RWPE1 (cell line): Measurements from ENCODE around the gene SP1.

ENCODE experiments used
- CTCF ChIA-PET: fragments of 350-600 bp; sonication (Branson Sonifier 250); formaldehyde crosslinking; extraction: SDS; loops from one replicate; lab custom pipeline; 2021; lab: Yijun Ruan, JAX
- POLR2A ChIA-PET: fragments of 400-600 bp; formaldehyde crosslinking; extraction: SDS; loops from one replicate; lab custom pipeline; 2020; ENCODE audit warnings: antibody characterized with exemption; ENCODE audit not compliant: low non-redundant PET; lab: Yijun Ruan, JAX
- DNase-seq: peaks from one replicate; pipeline ENCODE4 v3.0.0; 2012; ENCODE audit warnings: low spot score
- H3K27ac ChIP-seq: fragments of 450-650 bp; 2 replicates; pipeline ENCODE4 v1.5.1; 2017
- TF ChIP-seq, protein P1 (sequence below): fragments of 450-650 bp; conservative IDR thresholded peaks from 2 replicates; pipeline ENCODE4 v1.5.1; 2017; ENCODE audit warnings: low read depth, mild to moderate bottlenecking

SP1 gene

DNA sequence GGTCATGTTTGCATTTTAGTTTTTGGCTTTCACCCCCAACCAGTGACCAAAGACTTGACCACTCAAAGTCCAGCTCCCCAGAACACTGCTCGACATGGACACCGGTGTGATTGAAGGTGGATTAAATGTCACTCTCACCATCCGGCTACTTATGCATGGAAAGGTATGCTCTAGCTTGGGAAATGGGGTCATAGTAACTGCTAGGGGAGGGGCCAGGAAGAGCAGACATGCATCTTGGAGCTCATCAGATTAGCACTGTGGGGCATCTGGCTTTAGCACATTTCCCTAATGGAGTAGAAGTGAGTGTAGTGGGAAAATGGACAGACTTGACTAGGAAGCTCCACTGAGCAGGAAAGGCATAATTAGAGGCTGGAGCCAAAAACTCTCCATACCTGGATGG lies 74.7 kb downstream of the SP1 start:
- CTCF ChIA-PET: no interaction called here
- no peak for DNase-seq
- no peak overlapping the region for H3K27ac ChIP-seq
- POLR2A ChIA-PET: no interaction called here
- TF ChIP-seq, protein P1, sequence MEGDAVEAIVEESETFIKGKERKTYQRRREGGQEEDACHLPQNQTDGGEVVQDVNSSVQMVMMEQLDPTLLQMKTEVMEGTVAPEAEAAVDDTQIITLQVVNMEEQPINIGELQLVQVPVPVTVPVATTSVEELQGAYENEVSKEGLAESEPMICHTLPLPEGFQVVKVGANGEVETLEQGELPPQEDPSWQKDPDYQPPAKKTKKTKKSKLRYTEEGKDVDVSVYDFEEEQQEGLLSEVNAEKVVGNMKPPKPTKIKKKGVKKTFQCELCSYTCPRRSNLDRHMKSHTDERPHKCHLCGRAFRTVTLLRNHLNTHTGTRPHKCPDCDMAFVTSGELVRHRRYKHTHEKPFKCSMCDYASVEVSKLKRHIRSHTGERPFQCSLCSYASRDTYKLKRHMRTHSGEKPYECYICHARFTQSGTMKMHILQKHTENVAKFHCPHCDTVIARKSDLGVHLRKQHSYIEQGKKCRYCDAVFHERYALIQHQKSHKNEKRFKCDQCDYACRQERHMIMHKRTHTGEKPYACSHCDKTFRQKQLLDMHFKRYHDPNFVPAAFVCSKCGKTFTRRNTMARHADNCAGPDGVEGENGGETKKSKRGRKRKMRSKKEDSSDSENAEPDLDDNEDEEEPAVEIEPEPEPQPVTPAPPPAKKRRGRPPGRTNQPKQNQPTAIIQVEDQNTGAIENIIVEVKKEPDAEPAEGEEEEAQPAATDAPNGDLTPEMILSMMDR: no peak

DNA sequence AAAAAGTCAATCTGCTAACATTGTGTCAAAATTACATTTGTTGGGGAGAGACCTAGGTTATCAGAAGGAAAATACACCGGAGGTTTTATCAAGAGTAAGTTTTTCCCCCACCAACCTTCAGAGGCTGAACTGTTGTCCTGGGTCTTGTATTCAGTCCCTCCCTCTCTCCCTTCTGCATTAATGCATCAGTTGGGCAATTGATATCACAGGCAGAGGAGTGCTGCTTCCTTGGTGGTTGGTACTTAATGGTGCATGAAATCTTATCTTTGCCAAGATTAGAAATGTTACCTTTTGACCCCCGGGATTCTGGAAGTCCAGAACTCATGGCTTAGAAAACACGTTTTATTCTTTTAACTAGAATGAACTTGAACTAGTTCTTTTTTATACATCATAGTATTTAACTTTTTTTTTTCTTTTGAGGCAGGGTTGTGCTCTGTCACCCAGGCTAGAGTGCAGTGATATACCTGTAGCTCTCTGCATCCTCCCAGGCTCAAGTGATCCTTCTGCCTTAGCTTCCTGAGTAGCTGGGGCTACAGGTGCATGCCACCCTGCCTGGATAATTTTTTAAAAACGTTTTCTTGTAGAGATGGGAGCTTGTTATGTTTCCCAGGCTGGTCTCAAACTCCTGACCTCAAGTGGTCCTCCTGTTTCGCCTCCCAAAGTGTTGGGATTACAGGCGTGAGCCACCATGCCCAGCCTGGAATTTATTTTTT lies 76.8 kb downstream of the SP1 start:
- TF ChIP-seq, protein P1: no peak
- DNase-seq: no peak
- CTCF ChIA-PET: no interaction called here

DNA sequence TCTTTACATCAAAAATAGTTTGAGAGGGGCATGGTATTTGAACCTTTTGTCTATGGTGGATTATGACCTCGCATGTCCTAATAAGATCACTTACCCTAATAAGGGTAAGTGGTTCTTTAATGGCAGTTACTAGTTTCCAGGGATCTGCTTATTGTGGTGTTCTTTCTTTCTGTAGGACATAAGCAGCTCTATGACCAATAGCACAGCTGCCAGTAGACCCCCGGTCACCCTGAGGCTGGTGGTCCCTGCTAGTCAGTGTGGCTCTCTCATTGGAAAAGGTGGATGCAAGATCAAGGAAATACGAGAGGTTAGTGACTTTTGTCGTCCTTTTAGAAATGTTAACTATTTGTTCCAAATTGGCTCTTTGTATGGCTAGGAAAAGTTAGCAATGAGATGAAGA lies 79.1 kb downstream of the SP1 start:
- POLR2A ChIA-PET: no interaction called here

More for the DNA sequence above, 76.8 kb downstream of the SP1 start:
- H3K27ac ChIP-seq: no peak overlapping the region; the same call in 1 of the 2 replicates
- POLR2A ChIA-PET: no interaction called here

DNA sequence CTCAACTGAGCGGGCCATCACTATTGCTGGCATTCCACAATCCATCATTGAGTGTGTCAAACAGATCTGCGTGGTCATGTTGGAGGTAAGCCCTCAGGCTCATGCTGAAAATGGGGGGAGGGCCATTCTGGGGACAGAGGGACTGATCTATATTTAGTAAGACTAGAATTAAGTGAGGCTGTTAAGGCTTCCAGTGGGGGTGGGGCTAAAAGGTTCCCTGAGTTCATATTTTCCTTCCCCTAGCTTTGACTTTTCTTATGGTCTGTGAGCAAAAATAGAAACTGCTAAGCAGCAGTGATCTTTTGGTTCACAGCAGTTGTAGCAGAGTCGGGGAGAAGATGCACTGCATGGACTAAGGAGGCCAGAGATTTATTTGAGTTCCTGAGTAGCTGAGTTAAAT lies 81.1 kb downstream of the SP1 start:
- no peak overlapping the region for H3K27ac ChIP-seq
- POLR2A ChIA-PET: no interaction called here
- TF ChIP-seq, protein P1: no peak
- no peak for DNase-seq
- CTCF ChIA-PET: no interaction called here

More for the DNA sequence above, 79.1 kb downstream of the SP1 start:
- H3K27ac ChIP-seq: no peak overlapping the region
- CTCF ChIA-PET: no interaction called here
- no peak for DNase-seq
- TF ChIP-seq, protein P1: no peak

DNA sequence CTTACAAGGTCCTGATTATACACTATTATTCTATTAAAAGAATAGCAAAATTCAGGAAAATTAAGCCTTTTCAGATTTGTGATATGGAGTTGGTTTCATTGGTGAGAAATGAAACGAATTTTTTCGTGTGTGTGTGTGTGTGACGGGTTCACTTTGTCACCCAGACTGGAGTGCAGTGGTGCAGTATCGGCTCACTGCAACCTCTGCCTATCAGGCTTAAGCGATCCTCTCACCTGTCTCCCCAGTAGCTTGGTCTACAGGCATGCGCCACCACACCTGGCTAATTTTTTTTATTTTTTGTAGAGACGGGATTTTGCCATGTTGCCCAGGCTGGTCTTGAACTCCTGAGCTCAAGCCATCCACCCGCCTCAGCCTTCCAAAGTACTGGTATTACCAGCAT lies 81.6 kb downstream of the SP1 start:
- CTCF ChIA-PET: no interaction called here
- no peak for DNase-seq
- POLR2A ChIA-PET: no interaction called here
- no peak overlapping the region for H3K27ac ChIP-seq
- TF ChIP-seq, protein P1: no peak

DNA sequence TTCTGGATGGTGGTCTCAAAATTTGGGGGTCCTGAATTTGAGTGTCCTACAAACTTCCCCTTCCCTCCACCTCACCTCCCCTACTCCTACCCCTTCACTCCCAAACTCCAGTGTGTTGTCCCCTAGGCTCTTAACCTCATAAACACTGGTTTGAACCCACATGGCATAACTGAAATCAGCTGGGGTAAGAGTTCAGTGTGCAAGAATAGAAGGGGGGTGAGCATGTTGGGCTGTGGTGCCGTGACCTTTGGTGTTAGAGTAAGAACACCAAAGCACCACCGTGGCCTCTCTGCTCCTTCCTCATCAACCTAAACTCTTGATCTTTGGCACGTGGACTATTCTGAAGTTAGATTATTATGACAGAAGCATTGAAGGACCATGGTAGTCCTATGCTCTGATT lies 83.0 kb downstream of the SP1 start:
- TF ChIP-seq, protein P1: no peak
- H3K27ac ChIP-seq: no peak overlapping the region
- CTCF ChIA-PET: no interaction called here
- DNase-seq: no peak
- POLR2A ChIA-PET: no interaction called here
